Activated T-cell treated with anti-CD3 and anti-CD28 coated beads for 4 hours (primary cell): ENCODE results near the gene INHBE.
"Not testable (repeated sequence)": the region's sequence is repeated elsewhere in the genome, so short reads cannot be mapped to it uniquely, and the experiment has no call there.

Experiments
- DNase-seq: peaks from one replicate; pipeline ENCODE4 v3.0.0-alpha.2; 2020

Gene INHBE

GRCh38 chr12:57454566-57455373 lies at the start of gene INHBE:
Gene INHBE, plus strand, starts transcription at chr12:57455307. Its CDS starts 230 bp downstream, at chr12:57455537.
- DNase-seq, result no peak

- no peak for DNase-seq
Observed at GRCh38 chr12:57410534-57410933, 44.6 kb upstream of the INHBE start.

- not testable (repeated sequence) for DNase-seq
Observed at GRCh38 chr12:57414160-57414559, 40.9 kb upstream of the INHBE start.

DNA sequence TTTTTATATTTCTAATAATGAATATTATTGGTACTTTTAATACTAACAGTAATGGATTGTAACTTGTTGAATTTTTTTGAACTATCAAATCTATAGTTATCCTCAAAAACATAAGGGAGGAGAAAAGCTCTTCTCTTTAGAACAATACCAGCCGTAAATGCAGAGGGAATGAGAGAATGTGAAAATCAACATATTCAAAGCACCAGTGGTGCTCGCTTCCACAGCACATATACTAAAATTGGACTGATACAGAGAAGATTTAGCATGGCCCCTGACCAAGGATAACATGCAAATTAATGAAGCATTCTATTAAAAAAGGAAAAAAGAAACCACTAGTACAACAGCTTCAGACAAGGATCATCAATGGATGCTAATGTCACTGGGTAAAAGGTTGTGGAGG lies 40.0 kb upstream of the INHBE start:
- DNase-seq, result no peak

- no peak for DNase-seq
Observed at GRCh38 chr12:57416039-57416996, 38.8 kb upstream of the INHBE start.

DNA sequence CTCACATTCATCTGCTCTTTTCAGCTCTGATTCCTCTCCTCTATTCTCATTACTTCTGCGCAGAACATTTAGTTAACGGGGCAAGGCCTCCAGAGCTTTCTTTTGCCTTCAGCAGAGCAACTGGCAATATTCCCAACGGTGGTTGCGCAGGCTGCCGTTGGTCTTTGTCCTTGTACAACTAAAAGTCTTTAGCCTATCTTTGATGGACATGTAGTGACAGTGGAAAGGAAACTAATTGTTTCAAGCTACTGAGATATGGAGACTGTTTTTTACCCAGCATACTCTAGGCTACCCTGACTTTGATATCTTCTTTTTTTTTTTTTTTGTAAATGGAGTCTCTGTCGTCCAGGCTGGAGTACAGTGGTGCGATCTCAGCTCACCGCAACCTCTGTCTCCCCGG lies 36.9 kb upstream of the INHBE start:
- no peak for DNase-seq

DNA sequence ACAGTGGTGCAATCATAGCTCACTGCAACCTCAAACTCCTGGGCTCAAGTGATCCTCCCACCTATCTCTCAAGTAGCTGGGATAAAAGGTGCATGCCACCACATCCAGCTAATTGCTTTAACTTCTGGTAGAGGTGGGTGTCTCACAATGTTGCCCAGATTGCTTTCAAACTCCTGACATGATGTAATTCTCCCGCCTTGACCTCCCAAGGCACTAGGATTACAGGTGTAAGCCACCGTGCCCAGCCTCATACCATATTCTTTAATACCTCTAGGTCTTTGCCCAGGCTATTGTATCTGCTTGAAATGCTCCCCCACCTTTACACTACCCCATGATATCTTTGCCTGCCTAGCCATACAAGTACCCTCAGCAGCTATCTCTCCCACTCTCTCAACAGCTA lies 35.6 kb upstream of the INHBE start:
- DNase-seq, result no peak

- DNase-seq, result no peak
Observed at GRCh38 chr12:57420482-57420881, 34.6 kb upstream of the INHBE start.

GRCh38 chr12:57426948-57427347 lies 28.2 kb upstream of the INHBE start:
- DNase-seq, result not testable (repeated sequence)

DNA sequence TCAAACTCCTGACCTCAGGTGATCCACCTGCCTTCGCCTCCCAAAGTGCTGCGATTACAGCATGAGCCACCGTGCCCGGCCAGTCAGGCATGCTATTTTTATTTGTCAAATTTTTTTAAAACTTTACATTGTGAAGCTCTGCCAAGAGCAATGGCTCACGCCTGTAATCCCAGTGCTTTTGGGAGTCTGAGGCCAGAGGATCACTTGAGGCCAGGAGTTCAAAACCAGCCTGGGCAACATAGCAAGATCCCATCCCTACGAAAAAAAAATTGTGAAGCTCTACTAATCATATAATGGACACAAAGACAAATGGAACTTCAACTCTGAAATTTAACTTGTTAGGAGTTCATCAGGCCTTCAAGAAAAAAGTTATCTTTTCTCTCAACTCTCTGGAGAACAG lies 26.1 kb upstream of the INHBE start:
- DNase-seq, result no peak

GRCh38 chr12:57429473-57430111 lies 25.5 kb upstream of the INHBE start:
- no peak for DNase-seq

GRCh38 chr12:57430112-57430930 lies 24.8 kb upstream of the INHBE start:
- peak; percentile 37 for DNase-seq

DNA sequence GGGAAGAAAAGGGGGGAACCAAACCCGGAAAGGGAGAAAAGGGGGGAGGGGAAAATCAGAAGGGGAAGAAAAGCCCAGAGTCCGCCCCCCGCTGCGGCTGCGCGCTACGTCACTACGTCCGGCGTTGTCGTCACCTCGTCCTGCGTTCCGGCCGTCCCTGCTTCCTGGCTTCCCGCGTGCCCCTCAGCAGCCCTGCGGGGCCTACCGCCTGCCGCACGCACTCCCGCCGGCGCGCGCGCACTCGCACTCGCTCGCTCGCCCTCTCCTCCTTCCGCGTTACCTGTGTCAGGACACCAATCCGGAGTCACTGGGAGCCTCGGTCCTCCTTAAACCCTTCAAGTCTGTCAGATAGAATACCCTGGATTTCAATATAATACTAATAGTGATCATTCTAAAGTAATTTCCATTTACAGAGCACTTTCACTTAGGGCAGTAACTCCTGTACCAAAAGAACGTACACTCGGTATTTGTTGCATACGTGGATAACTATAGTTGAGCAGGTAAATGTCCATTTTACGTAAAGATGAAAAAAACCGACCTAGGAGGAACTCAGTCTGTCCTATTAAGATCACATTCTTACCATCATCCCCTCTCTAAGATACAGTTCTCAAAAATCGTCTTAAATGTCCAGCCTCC lies 24.1 kb upstream of the INHBE start, which contains the start of gene R3HDM2:
Gene R3HDM2, minus strand, starts transcription at position 113 of the 636 bp plus-strand sequence. CDS start 120,615 bp downstream, outside the sequence.
- DNase-seq, result peak; percentile 91

DNA sequence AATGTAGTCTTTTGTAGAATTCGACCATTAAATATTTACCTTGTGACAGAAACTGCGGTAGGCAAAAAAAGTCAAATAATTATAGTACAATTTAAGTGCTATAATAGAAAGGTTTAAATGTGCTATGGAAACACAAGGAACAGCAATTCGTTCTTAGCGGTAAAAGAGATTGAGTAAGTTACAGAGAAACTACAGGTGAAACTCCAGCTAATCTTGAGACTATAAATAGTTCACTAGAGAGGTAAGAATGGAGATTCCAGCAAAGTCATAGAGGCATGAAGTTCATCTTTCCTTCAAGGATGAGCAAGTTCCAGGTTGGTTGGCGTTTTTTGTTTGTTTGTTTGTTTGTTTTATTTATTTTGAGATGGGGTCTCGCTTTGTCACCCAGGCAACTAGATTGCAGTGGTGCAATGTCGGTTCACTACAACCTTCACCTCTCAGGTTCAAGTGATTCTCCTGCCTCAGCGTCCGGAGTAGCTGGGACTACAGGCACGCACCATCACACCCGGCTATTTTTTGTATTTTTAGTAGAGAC lies 23.4 kb upstream of the INHBE start:
- no peak for DNase-seq

GRCh38 chr12:57433370-57433769 lies 21.7 kb upstream of the INHBE start:
- DNase-seq, result no peak

GRCh38 chr12:57434517-57435223 lies 20.4 kb upstream of the INHBE start, which contains the start of gene INHBC:
Gene INHBC, plus strand, starts transcription at chr12:57434784. Its CDS starts 103 bp downstream, at chr12:57434887.
- DNase-seq, result no peak

- no peak for DNase-seq
Observed at GRCh38 chr12:57435293-57435692, 19.8 kb upstream of the INHBE start.

DNA sequence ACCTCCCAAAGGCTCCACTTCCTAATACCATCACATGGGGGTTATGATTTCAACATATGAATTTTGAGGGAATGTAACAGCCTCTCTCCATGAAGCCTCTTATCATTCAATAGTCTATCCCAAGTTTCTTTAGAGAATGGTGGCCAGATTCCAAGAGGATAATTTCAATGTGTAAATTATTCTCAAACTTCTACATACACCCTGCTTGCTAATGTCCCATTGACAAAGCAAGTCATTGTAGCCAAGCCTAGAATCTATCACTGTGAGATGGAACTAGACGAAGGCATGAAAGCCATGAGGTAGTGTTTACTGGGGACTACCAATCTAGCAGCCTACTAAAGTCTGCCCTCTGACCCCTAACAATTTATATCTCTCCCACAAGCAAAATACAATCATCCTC lies 16.7 kb upstream of the INHBE start:
- DNase-seq, result no peak

DNA sequence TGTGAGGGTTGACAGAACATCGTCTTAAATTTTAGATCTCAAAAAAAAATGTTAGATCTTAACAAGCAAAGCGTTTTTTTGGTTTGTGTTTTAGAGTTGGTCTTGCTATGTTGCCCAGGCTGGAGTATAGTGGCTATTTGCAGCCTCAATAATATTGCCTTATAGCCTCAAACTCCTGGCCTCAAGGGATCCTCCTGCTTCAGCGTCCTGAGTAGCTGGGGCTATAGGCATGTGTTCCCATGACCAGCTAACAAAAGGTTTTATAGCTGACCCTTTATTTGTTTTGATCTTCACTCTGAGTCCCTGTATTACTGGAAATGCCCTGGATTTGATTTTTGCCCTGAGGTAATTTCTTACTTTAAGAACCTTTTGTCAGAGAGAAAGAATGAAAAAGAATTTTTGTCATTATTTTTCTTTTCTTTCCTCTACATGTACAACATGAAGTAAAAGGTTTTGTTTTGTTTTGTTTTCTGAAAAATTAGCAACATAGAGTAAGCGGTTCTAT lies 15.3 kb upstream of the INHBE start:
- DNase-seq, result no peak

GRCh38 chr12:57441393-57441792 lies 13.7 kb upstream of the INHBE start:
- not testable (repeated sequence) for DNase-seq
